ENCODE data around the gene ERC1. TPM values are rescaled to one million over a fixed set of nuclear protein-coding genes. Genes with fewer than 3 reads are reported as not detected.

ERC1 gene
- total and polyA plus RNA-seq, 4 donors, result 7.4 to 78.2 (median 39.8) TPM

- Histone ChIP-seq H3K4me1 (ENCODE audit: control insufficient read depth in 5 of 5, insufficient read depth in 5 of 5, low read length in 5 of 5) (peaks cover 0 to 4% (median 0%) of the 10 kb centered on the region in 5 donors), H3K9ac (ENCODE audit: insufficient read depth in 1 of 2, low read length in 2 of 2) (no peak overlapping the region), H3K36me3 (ENCODE audit: control insufficient read depth in 4 of 4, insufficient read depth in 4 of 4, low read length in 4 of 4) (no peaks in the 10 kb centered on the region), H3K9me3 (ENCODE audit: control insufficient read depth in 4 of 4, insufficient read depth in 3 of 4, low read length in 3 of 4) (no peaks in the 10 kb centered on the region), H3K4me3 (no peak overlapping the region), H3K27ac (ENCODE audit: low read depth in 1 of 2, low read length in 1 of 2) (no peak overlapping the region), H3K27me3 (ENCODE audit: control insufficient read depth in 3 of 3, insufficient read depth in 3 of 3, low read length in 2 of 3) (no peaks in the 10 kb centered on the region)
- 84 to 95% methylated on average over 9 of the region's 9 CpGs for WGBS, 2 donors
- no peak for TF ChIP-seq CTCF (IDR thresholded peaks at IDR 0.05; ENCODE audit: control extremely low read depth, extremely low read depth)
- no peak for ATAC-seq (ENCODE audit: insufficient read depth, low FRiP score)
- DNase-seq, result no peak
These were observed 23.4 kb upstream of the ERC1 start for GRCh38 chr12:967641-968040.

GRCh38 chr12:968545-968944 lies 22.5 kb upstream of the ERC1 start:
- no peak for TF ChIP-seq CTCF (IDR thresholded peaks at IDR 0.05; ENCODE audit: control extremely low read depth, extremely low read depth)
- Histone ChIP-seq H3K27me3 (ENCODE audit: control insufficient read depth in 3 of 3, insufficient read depth in 3 of 3, low read length in 2 of 3) (no peaks in the 10 kb centered on the region), H3K4me1 (ENCODE audit: control insufficient read depth in 5 of 5, insufficient read depth in 5 of 5, low read length in 5 of 5) (peaks cover 0 to 4% (median 0%) of the 10 kb centered on the region in 5 donors), H3K27ac (ENCODE audit: low read depth in 1 of 2, low read length in 1 of 2) (no peak overlapping the region), H3K9ac (ENCODE audit: insufficient read depth in 1 of 2, low read length in 2 of 2) (no peak overlapping the region), H3K9me3 (ENCODE audit: control insufficient read depth in 4 of 4, insufficient read depth in 3 of 4, low read length in 3 of 4) (no peaks in the 10 kb centered on the region), H3K36me3 (ENCODE audit: control insufficient read depth in 4 of 4, insufficient read depth in 4 of 4, low read length in 4 of 4) (no peaks in the 10 kb centered on the region), H3K4me3 (no peak overlapping the region)
- ATAC-seq (ENCODE audit: insufficient read depth, low FRiP score) (no peak), DNase-seq (no peak)
- WGBS, 2 donors, result 58 to 89% methylated on average over 4 of the region's 4 CpGs

- ATAC-seq (ENCODE audit: insufficient read depth, low FRiP score) (no peak), DNase-seq (no peak)
- H3K4me1 ChIP-seq (ENCODE audit: control insufficient read depth in 5 of 5, insufficient read depth in 5 of 5, low read length in 5 of 5), result no peaks in the 10 kb centered on the region
- no peak for TF ChIP-seq CTCF (IDR thresholded peaks at IDR 0.05; ENCODE audit: control extremely low read depth, extremely low read depth)
- no peak overlapping the region for H3K9ac ChIP-seq (ENCODE audit: insufficient read depth in 1 of 2, low read length in 2 of 2)
- H3K9me3 ChIP-seq (ENCODE audit: control insufficient read depth in 4 of 4, insufficient read depth in 3 of 4, low read length in 3 of 4), result no peaks in the 10 kb centered on the region
- no peaks in the 10 kb centered on the region for H3K36me3 ChIP-seq (ENCODE audit: control insufficient read depth in 4 of 4, insufficient read depth in 4 of 4, low read length in 4 of 4)
- no peaks in the 10 kb centered on the region for H3K27me3 ChIP-seq (ENCODE audit: control insufficient read depth in 3 of 3, insufficient read depth in 3 of 3, low read length in 2 of 3)
- H3K27ac ChIP-seq (ENCODE audit: low read depth in 1 of 2, low read length in 1 of 2), result no peak overlapping the region
- H3K4me3 ChIP-seq, result no peak overlapping the region
- 81 to 95% methylated on average over 8 of the region's 8 CpGs for WGBS, 2 donors
These were observed 21.2 kb upstream of the ERC1 start for GRCh38 chr12:969821-970220.

- 88 to 89% methylated on average over 4 of the region's 4 CpGs for WGBS, 2 donors
- ATAC-seq (ENCODE audit: insufficient read depth, low FRiP score), result no peak
- Histone ChIP-seq H3K4me3 (no peak overlapping the region), H3K27me3 (ENCODE audit: control insufficient read depth in 3 of 3, insufficient read depth in 3 of 3, low read length in 2 of 3) (no peaks in the 10 kb centered on the region), H3K36me3 (ENCODE audit: control insufficient read depth in 4 of 4, insufficient read depth in 4 of 4, low read length in 4 of 4) (peaks cover 0 to 2% (median 0%) of the 10 kb centered on the region in 4 donors), H3K27ac (ENCODE audit: low read depth in 1 of 2, low read length in 1 of 2) (no peak overlapping the region), H3K9ac (ENCODE audit: insufficient read depth in 1 of 2, low read length in 2 of 2) (no peak overlapping the region), H3K4me1 (ENCODE audit: control insufficient read depth in 5 of 5, insufficient read depth in 5 of 5, low read length in 5 of 5) (no peaks in the 10 kb centered on the region), H3K9me3 (ENCODE audit: control insufficient read depth in 4 of 4, insufficient read depth in 3 of 4, low read length in 3 of 4) (no peaks in the 10 kb centered on the region)
- no peak for TF ChIP-seq CTCF (IDR thresholded peaks at IDR 0.05; ENCODE audit: control extremely low read depth, extremely low read depth)
- DNase-seq, result no peak
These were observed 19.0 kb upstream of the ERC1 start for GRCh38 chr12:971991-972390.

All from lung (tissue), 12 donors.